Measurements from ENCODE around the gene VWA3B. TPM values are rescaled to one million over a fixed set of nuclear protein-coding genes. Genes with fewer than 3 reads are reported as not detected.
"Not testable (repeated sequence)": the region's sequence is repeated elsewhere in the genome, so short reads cannot be mapped to it uniquely, and the experiment has no call there.

The VWA3B gene
- total and polyA plus RNA-seq, 2 of the 4 experiments (the other 2 are of a cell fraction) = not detected

DNA sequence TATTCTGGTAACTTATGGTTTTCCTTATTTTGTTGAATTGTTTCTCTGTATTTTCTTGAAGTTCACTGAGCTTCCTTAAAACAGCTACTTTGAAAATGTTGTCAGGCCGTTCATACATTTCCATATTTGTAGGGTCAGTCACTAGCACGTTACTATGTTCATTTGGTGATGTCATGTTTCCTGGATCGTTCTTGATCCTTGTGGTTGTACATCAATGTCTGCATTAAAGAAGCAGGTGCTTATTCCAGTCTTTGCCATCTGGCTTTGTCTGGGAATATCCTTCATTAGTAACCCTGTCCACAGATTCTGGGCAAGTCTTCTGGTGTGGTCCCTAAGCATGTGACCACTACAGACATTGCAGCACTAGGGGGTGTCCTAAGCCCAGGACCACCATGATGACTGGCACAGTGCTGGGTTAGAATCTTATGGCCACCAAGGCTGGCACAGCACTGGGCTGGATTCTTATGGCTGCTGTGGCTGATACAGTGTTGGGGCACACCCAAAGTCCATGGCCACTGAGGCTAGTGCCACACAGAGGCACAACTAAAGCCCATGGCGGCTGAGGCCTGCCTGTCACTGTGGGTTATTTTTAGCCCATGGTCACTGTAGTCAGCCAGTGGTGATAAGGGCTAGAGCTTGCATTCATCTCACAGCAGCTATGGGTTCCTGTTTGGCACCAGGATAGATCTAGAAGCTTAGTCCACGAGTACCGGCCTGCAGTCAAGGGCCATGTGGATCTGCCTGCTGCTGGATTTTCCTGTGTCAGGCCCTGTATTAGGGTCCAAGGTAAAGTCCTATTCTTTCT is 13.2 kb downstream of the VWA3B start:
- Histone ChIP-seq H2AFZ (replicated peaks; ENCODE audit: low read length, poor library complexity) (no peak overlapping the region), H3K27ac (ENCODE audit: insufficient read depth, low read length) (no peak overlapping the region), H2BK15ac (ENCODE audit: low read depth, low read length) (no peak overlapping the region), H4K20me1 (ENCODE audit: insufficient read depth, low read length) (no peaks in the 10 kb centered on the region), H3K4me1 (ENCODE audit: control insufficient read depth, insufficient read depth, low read length) (no peaks in the 10 kb centered on the region), H3K27me3 (ENCODE audit: control insufficient read depth, insufficient read depth, low read length) (no peaks in the 10 kb centered on the region), H2BK120ac (ENCODE audit: low read depth, low read length) (no peak overlapping the region), H4K5ac (ENCODE audit: low read depth, low read length) (no peak overlapping the region), H2BK20ac (ENCODE audit: low read depth, low read length) (no peak overlapping the region), H3K4ac (ENCODE audit: low read depth, low read length) (no peak overlapping the region), H3K14ac (replicated peaks; ENCODE audit: low read depth, low read length) (no peak overlapping the region), H3K36me3 (ENCODE audit: control insufficient read depth, insufficient read depth, low read length) (no peaks in the 10 kb centered on the region), H3K9ac (ENCODE audit: low read depth, low read length) (no peak overlapping the region), H3K9me3 (ENCODE audit: control insufficient read depth, insufficient read depth, low read length) (peaks cover 2% of the 10 kb centered on the region; the same call in 1 of the 2 replicates), H3K79me1 (ENCODE audit: low read depth in 1 of 2, low read length in 2 of 2) (no peaks in the 10 kb centered on the region), H4K91ac (ENCODE audit: insufficient read depth, low read depth, low read length) (no peak overlapping the region), H3K4me3 (ENCODE audit: insufficient read depth, low read depth, low read length) (no peak overlapping the region), H3K18ac (ENCODE audit: low read depth, low read length) (no peak overlapping the region), H4K8ac (ENCODE audit: low read depth in 2 of 2, low read length in 2 of 2) (no peak overlapping the region), H3K56ac (ENCODE audit: extremely low read depth, insufficient read depth, low read length) (no peak overlapping the region), H3K4me2 (ENCODE audit: low read depth, low read length) (no peak overlapping the region), H2BK5ac (ENCODE audit: low read depth, low read length, poor library complexity, severe bottlenecking) (no peak overlapping the region), H2AK9ac (replicated peaks; ENCODE audit: low read depth, low read length, poor library complexity) (peak overlapping the region; percentile 55), H3K23ac (ENCODE audit: low read depth, low read length) (no peak overlapping the region), H2AK5ac (ENCODE audit: low read depth, low read length) (no peak overlapping the region), H3K9me1 (ENCODE audit: insufficient read depth, low read length) (no peaks in the 10 kb centered on the region)
- TF ChIP-seq, protein P1, sequence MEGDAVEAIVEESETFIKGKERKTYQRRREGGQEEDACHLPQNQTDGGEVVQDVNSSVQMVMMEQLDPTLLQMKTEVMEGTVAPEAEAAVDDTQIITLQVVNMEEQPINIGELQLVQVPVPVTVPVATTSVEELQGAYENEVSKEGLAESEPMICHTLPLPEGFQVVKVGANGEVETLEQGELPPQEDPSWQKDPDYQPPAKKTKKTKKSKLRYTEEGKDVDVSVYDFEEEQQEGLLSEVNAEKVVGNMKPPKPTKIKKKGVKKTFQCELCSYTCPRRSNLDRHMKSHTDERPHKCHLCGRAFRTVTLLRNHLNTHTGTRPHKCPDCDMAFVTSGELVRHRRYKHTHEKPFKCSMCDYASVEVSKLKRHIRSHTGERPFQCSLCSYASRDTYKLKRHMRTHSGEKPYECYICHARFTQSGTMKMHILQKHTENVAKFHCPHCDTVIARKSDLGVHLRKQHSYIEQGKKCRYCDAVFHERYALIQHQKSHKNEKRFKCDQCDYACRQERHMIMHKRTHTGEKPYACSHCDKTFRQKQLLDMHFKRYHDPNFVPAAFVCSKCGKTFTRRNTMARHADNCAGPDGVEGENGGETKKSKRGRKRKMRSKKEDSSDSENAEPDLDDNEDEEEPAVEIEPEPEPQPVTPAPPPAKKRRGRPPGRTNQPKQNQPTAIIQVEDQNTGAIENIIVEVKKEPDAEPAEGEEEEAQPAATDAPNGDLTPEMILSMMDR (conservative IDR thresholded peaks at IDR 0.05; ENCODE audit: low read depth, low read length) = no peak
- TF ChIP-seq CHD1 (IDR thresholded peaks at IDR 0.05; ENCODE audit: low read depth, low read length) = no peak
- TF ChIP-seq, protein P2, sequence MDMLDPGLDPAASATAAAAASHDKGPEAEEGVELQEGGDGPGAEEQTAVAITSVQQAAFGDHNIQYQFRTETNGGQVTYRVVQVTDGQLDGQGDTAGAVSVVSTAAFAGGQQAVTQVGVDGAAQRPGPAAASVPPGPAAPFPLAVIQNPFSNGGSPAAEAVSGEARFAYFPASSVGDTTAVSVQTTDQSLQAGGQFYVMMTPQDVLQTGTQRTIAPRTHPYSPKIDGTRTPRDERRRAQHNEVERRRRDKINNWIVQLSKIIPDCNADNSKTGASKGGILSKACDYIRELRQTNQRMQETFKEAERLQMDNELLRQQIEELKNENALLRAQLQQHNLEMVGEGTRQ (IDR thresholded peaks at IDR 0.05; ENCODE audit: low read depth, low read length) = no peak
- intact Hi-C loops (cut with micrococcal nuclease) = no loop called here
- no TSS peak for BruUV-seq (replicated peaks)
- dilution Hi-C loops (cut with HindIII; ENCODE audit: low sequenced_read_pairs, unreplicated experiment) = no loop called here
- in situ Hi-C loops (cut with MboI; ENCODE audit: low sequenced_read_pairs) = no loop called here
- DNase-seq (no peak), ATAC-seq (ENCODE audit: low read depth) (no peak)
- ChIA-PET POLR2A (ENCODE audit: unreplicated experiment) (no interaction called here), CTCF (no interaction called here)
- WGBS, 2 experiments (ENCODE audit: extremely low coverage in 2 of 2, insufficient read length in 1 of 2) = no CpG with 5 or more reads among the region's 6 CpGs

DNA sequence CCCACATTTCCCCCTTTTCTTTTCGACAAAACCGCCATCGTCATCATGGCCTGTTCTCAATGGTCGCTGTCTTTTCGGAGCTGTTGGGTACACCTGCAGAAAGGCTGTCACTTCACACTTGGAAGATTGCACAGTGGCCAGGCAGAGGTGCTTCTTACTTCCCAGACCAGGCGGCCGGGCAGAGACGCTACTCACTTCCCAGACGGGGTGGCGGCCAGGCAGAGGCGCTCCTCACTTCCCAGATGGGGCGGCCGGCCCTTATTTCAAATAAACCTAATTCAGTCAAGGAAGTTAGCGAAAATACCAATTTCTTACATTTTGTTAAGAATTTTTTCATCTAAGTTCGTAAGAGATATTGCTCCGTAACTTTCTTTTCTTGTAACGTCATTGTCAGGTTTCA is 15.3 kb downstream of the VWA3B start:
- H3K36me3 ChIP-seq (ENCODE audit: control insufficient read depth, insufficient read depth, low read length); H3K9me1 ChIP-seq (ENCODE audit: insufficient read depth, low read length); H3K4me1 ChIP-seq (ENCODE audit: control insufficient read depth, insufficient read depth, low read length); H3K27me3 ChIP-seq (ENCODE audit: control insufficient read depth, insufficient read depth, low read length); H3K14ac ChIP-seq (replicated peaks; ENCODE audit: low read depth, low read length); dilution Hi-C loops (cut with HindIII; ENCODE audit: low sequenced_read_pairs, unreplicated experiment); DNase-seq; H4K5ac ChIP-seq (ENCODE audit: low read depth, low read length); H2BK120ac ChIP-seq (ENCODE audit: low read depth, low read length); H3K56ac ChIP-seq (ENCODE audit: extremely low read depth, insufficient read depth, low read length); H4K8ac ChIP-seq (ENCODE audit: low read depth in 2 of 2, low read length in 2 of 2); H3K4ac ChIP-seq (ENCODE audit: low read depth, low read length); H3K18ac ChIP-seq (ENCODE audit: low read depth, low read length); H3K23ac ChIP-seq (ENCODE audit: low read depth, low read length); H2AK9ac ChIP-seq (replicated peaks; ENCODE audit: low read depth, low read length, poor library complexity); H3K9ac ChIP-seq (ENCODE audit: low read depth, low read length); H2BK20ac ChIP-seq (ENCODE audit: low read depth, low read length); ATAC-seq (ENCODE audit: low read depth); H3K4me2 ChIP-seq (ENCODE audit: low read depth, low read length); H3K79me1 ChIP-seq (ENCODE audit: low read depth in 1 of 2, low read length in 2 of 2); BruUV-seq (replicated peaks); H3K27ac ChIP-seq (ENCODE audit: insufficient read depth, low read length); POLR2A ChIA-PET (ENCODE audit: unreplicated experiment); H4K20me1 ChIP-seq (ENCODE audit: insufficient read depth, low read length); in situ Hi-C loops (cut with MboI; ENCODE audit: low sequenced_read_pairs); H2BK15ac ChIP-seq (ENCODE audit: low read depth, low read length); CTCF ChIA-PET; H3K9me3 ChIP-seq (ENCODE audit: control insufficient read depth, insufficient read depth, low read length); H2BK5ac ChIP-seq (ENCODE audit: low read depth, low read length, poor library complexity, severe bottlenecking); H2AK5ac ChIP-seq (ENCODE audit: low read depth, low read length); intact Hi-C loops (cut with micrococcal nuclease); H2AFZ ChIP-seq (replicated peaks; ENCODE audit: low read length, poor library complexity); H4K91ac ChIP-seq (ENCODE audit: insufficient read depth, low read depth, low read length); H3K4me3 ChIP-seq (ENCODE audit: insufficient read depth, low read depth, low read length): not testable (repeated sequence)
- 80% methylated on average over 2 of the region's 17 CpGs; no CpG with 5 or more reads in 1 of the 2 experiments for WGBS, 2 experiments (ENCODE audit: extremely low coverage in 2 of 2, insufficient read length in 1 of 2)

Measured in IMR-90 (cell line).